ENCODE results near the gene PARD3. TPM values are rescaled to one million over a fixed set of nuclear protein-coding genes. Genes with fewer than 3 reads are reported as not detected.
"Not testable (repeated sequence)": the region's sequence is repeated elsewhere in the genome, so short reads cannot be mapped to it uniquely, and the experiment has no call there.

Gene PARD3
- total RNA-seq, 2 experiments from 2014 or later = 2.2 to 2.8 TPM

GRCh38 chr10:34446049-34446448 lies 369.0 kb downstream of the PARD3 start:
- intact Hi-C loops (cut with DNase I, micrococcal nuclease) = no loop called here
- H3K27me3 Mint-ChIP-seq = no peaks in the 10 kb centered on the region
- no peaks in the 10 kb centered on the region for H3K4me1 Mint-ChIP-seq
- no peaks in the 10 kb centered on the region for H3K36me3 Mint-ChIP-seq (ENCODE audit: low read depth)
- ATAC-seq (no peak), DNase-seq (no peak)
- no peak overlapping the region for H3K4me3 Mint-ChIP-seq
- H3K27ac Mint-ChIP-seq = no peak overlapping the region
- CTCF ChIA-PET = interaction anchor here (1.1 kb wide), 1 partner anchor 74 kb away, joined by 3 read pairs; no protein-coding TSS in a partner anchor
- no peaks in the 10 kb centered on the region for H3K9me3 Mint-ChIP-seq (ENCODE audit: low read depth)
- POLR2A ChIA-PET = no interaction called here

- DNase-seq (no peak), ATAC-seq (no peak)
- Mint-ChIP-seq H3K36me3 (ENCODE audit: low read depth) (no peaks in the 10 kb centered on the region), H3K4me3 (no peak overlapping the region), H3K27me3 (no peaks in the 10 kb centered on the region), H3K27ac (no peak overlapping the region), H3K4me1 (no peaks in the 10 kb centered on the region), H3K9me3 (ENCODE audit: low read depth) (no peaks in the 10 kb centered on the region)
- POLR2A ChIA-PET = no interaction called here
- CTCF ChIA-PET = interaction anchor here (1.0 to 1.2 kb wide), 2 partner anchors 96 to 194 kb away, joined by 3 read pairs; no protein-coding TSS in a partner anchor
- intact Hi-C loops (cut with DNase I, micrococcal nuclease) = no loop called here
Measured at GRCh38 chr10:34444223-34445183, 370.6 kb downstream of the PARD3 start.

GRCh38 chr10:34439386-34439785 lies 375.7 kb downstream of the PARD3 start:
- POLR2A ChIA-PET; H3K27ac Mint-ChIP-seq; intact Hi-C loops (cut with DNase I, micrococcal nuclease); H3K4me1 Mint-ChIP-seq; H3K4me3 Mint-ChIP-seq; ATAC-seq; H3K36me3 Mint-ChIP-seq (ENCODE audit: low read depth); DNase-seq; H3K9me3 Mint-ChIP-seq (ENCODE audit: low read depth); H3K27me3 Mint-ChIP-seq: not testable (repeated sequence)
- CTCF ChIA-PET = interaction anchor here (0.6 kb wide), 1 partner anchor 1824 kb away, joined by 3 read pairs; no protein-coding TSS in a partner anchor

GRCh38 chr10:34438741-34439140 lies 376.4 kb downstream of the PARD3 start:
- Mint-ChIP-seq H3K36me3 (ENCODE audit: low read depth) (no peaks in the 10 kb centered on the region), H3K27ac (no peak overlapping the region), H3K4me1 (no peaks in the 10 kb centered on the region), H3K9me3 (ENCODE audit: low read depth) (no peaks in the 10 kb centered on the region), H3K27me3 (peaks cover 2% of the 10 kb centered on the region), H3K4me3 (no peak overlapping the region)
- ChIA-PET CTCF (interaction anchor here (0.6 kb wide), 1 partner anchor 1824 kb away, joined by 3 read pairs; no protein-coding TSS in a partner anchor), POLR2A (no interaction called here)
- intact Hi-C loops (cut with DNase I, micrococcal nuclease) = no loop called here
- ATAC-seq (no peak), DNase-seq (no peak)

GRCh38 chr10:34437906-34438305 lies 377.2 kb downstream of the PARD3 start:
- CTCF ChIA-PET = no interaction called here
- H3K27ac Mint-ChIP-seq = no peak overlapping the region
- no peaks in the 10 kb centered on the region for H3K36me3 Mint-ChIP-seq (ENCODE audit: low read depth)
- no peak for ATAC-seq
- DNase-seq = no peak
- POLR2A ChIA-PET = no interaction called here
- no peak overlapping the region for H3K4me3 Mint-ChIP-seq
- intact Hi-C loops (cut with DNase I, micrococcal nuclease) = no loop called here
- no peaks in the 10 kb centered on the region for H3K9me3 Mint-ChIP-seq (ENCODE audit: low read depth)
- H3K4me1 Mint-ChIP-seq = no peaks in the 10 kb centered on the region
- H3K27me3 Mint-ChIP-seq = peaks cover 2% of the 10 kb centered on the region

GRCh38 chr10:34434119-34434594 lies 380.9 kb downstream of the PARD3 start:
- ATAC-seq (no peak), DNase-seq (no peak)
- H3K36me3 Mint-ChIP-seq (ENCODE audit: low read depth) = no peaks in the 10 kb centered on the region
- H3K27ac Mint-ChIP-seq = no peak overlapping the region
- CTCF ChIA-PET = no interaction called here
- intact Hi-C loops (cut with DNase I, micrococcal nuclease) = no loop called here
- H3K9me3 Mint-ChIP-seq (ENCODE audit: low read depth) = no peaks in the 10 kb centered on the region
- no peaks in the 10 kb centered on the region for H3K4me1 Mint-ChIP-seq
- peaks cover 5% of the 10 kb centered on the region for H3K27me3 Mint-ChIP-seq
- no peak overlapping the region for H3K4me3 Mint-ChIP-seq
- POLR2A ChIA-PET = no interaction called here

- no peak for ATAC-seq
- Mint-ChIP-seq H3K9me3 (ENCODE audit: low read depth) (no peaks in the 10 kb centered on the region), H3K27ac (no peak overlapping the region), H3K4me1 (no peaks in the 10 kb centered on the region), H3K27me3 (peaks cover 6% of the 10 kb centered on the region), H3K36me3 (ENCODE audit: low read depth) (no peaks in the 10 kb centered on the region), H3K4me3 (no peak overlapping the region)
- POLR2A ChIA-PET = no interaction called here
- CTCF ChIA-PET = no interaction called here
- no peak for DNase-seq
- intact Hi-C loops (cut with DNase I, micrococcal nuclease) = no loop called here
Measured at GRCh38 chr10:34433241-34434076, 381.6 kb downstream of the PARD3 start.

GRCh38 chr10:34432589-34432988 lies 382.5 kb downstream of the PARD3 start:
- Mint-ChIP-seq H3K4me1 (no peaks in the 10 kb centered on the region), H3K27ac (no peak overlapping the region), H3K9me3 (ENCODE audit: low read depth) (no peaks in the 10 kb centered on the region), H3K4me3 (no peak overlapping the region), H3K27me3 (peaks cover 6% of the 10 kb centered on the region), H3K36me3 (ENCODE audit: low read depth) (no peaks in the 10 kb centered on the region)
- DNase-seq (no peak), ATAC-seq (no peak)
- ChIA-PET POLR2A (no interaction called here), CTCF (no interaction called here)
- intact Hi-C loops (cut with DNase I, micrococcal nuclease) = no loop called here

DNA sequence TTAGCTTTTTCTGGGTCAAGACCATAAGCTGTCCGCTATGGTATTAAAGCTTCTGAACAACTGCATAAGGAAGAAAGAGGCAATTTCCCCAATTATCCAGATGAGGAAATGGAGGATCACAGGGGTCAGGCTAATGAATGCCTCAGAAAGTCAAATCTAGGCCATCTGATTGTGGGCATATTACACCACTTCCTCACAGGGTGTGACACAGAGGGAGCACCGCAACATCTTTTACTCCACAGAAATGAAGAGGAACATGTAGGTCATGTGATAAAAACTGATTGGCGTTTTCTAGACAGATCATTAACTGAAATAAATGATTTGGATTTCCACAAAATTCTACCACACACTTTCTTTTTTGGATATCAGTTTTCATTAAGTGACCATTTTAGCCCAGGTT lies 384.4 kb downstream of the PARD3 start:
- Mint-ChIP-seq H3K4me3 (no peak overlapping the region), H3K27me3 (peaks cover 6% of the 10 kb centered on the region), H3K4me1 (no peaks in the 10 kb centered on the region), H3K9me3 (ENCODE audit: low read depth) (no peaks in the 10 kb centered on the region), H3K27ac (no peak overlapping the region), H3K36me3 (ENCODE audit: low read depth) (no peaks in the 10 kb centered on the region)
- POLR2A ChIA-PET = no interaction called here
- intact Hi-C loops (cut with DNase I, micrococcal nuclease) = no loop called here
- no peak for DNase-seq
- CTCF ChIA-PET = no interaction called here
- ATAC-seq = no peak

DNA sequence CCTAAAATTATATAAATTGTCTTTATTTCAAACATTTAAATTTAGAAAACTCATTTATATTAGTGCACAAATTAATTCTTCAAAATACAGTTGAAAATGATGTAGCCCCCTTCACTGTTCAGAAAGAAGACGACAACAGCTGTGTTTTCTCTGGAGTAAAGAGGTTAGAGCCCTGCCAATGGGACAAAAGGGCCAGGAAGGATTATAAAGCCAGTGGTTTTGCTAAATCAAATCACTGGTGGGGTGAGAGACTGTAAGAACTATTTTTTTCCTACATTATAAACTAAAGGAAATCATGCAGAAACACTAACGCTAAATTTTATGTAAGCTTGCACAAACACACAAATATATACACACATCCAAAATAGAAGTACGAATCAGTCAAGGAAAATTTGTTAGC lies 386.6 kb downstream of the PARD3 start:
- CTCF ChIA-PET = interaction anchor here (0.5 kb wide), 1 partner anchor 356 kb away, joined by 4 read pairs; no protein-coding TSS in a partner anchor
- Mint-ChIP-seq H3K27me3 (peaks cover 6% of the 10 kb centered on the region), H3K4me1 (no peaks in the 10 kb centered on the region), H3K36me3 (ENCODE audit: low read depth) (no peaks in the 10 kb centered on the region), H3K4me3 (no peak overlapping the region), H3K27ac (no peak overlapping the region), H3K9me3 (ENCODE audit: low read depth) (no peaks in the 10 kb centered on the region)
- DNase-seq = no peak
- ATAC-seq = no peak
- POLR2A ChIA-PET = no interaction called here
- intact Hi-C loops (cut with DNase I, micrococcal nuclease) = no loop called here

DNA sequence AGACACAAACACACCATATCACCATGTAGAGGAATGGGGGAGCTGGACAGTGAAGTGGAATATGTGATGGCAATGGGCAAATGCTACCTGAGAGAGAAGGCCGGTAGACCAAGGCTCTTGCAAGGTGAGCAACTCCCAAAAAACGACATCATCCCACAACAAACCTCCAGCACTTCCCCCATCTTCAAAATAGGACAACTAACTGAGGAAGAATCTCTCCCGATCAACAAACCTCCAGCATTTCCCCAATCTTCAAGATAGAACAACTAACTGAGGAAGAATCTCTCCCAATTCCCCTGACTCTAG lies 387.2 kb downstream of the PARD3 start:
- Mint-ChIP-seq H3K36me3 (ENCODE audit: low read depth) (no peaks in the 10 kb centered on the region), H3K4me1 (no peaks in the 10 kb centered on the region), H3K27me3 (peaks cover 6% of the 10 kb centered on the region), H3K4me3 (no peak overlapping the region), H3K27ac (no peak overlapping the region), H3K9me3 (ENCODE audit: low read depth) (no peaks in the 10 kb centered on the region)
- POLR2A ChIA-PET = no interaction called here
- intact Hi-C loops (cut with DNase I, micrococcal nuclease) = no loop called here
- ATAC-seq = no peak
- CTCF ChIA-PET = no interaction called here
- no peak for DNase-seq

Data from activated CD4-positive, alpha-beta T cell treated with anti-CD3 and anti-CD28 coated beads for 36 hours (primary cell).